Measurements from ENCODE around the gene ARHGAP15. TPM values are rescaled to one million over a fixed set of nuclear protein-coding genes. Genes with fewer than 3 reads are reported as not detected.

Gene ARHGAP15
- total and polyA plus RNA-seq, 4 donors, result 3.8 to 17.9 (median 13.2) TPM

- TF ChIP-seq REST (IDR thresholded peaks at IDR 0.05), result no peak
- no peak for TF ChIP-seq RAD21 (IDR thresholded peaks at IDR 0.05)
- no peak for TF ChIP-seq MAX (IDR thresholded peaks at IDR 0.05)
Measured at GRCh38 chr2:143726151-143726845, 597.1 kb downstream of the ARHGAP15 start (continued).

GRCh38 chr2:143728498-143728897, 599.3 kb downstream of the ARHGAP15 start:
- Histone ChIP-seq H3K27me3 (ENCODE audit: control insufficient read depth in 4 of 4, insufficient read depth in 4 of 4, low read length in 3 of 4) (no peaks in the 10 kb centered on the region), H3K4me3 (ENCODE audit: low read depth in 1 of 3, low read length in 3 of 3) (no peak overlapping the region), H3K4me1 (ENCODE audit: control insufficient read depth in 4 of 4, insufficient read depth in 4 of 4, low read length in 3 of 4) (no peaks in the 10 kb centered on the region), H3K9me3 (ENCODE audit: control insufficient read depth in 4 of 4, low read length in 3 of 4) (no peaks in the 10 kb centered on the region), H3K9ac (ENCODE audit: low read depth in 1 of 2, low read length in 2 of 2) (no peak overlapping the region), H3K36me3 (ENCODE audit: control insufficient read depth in 4 of 4, insufficient read depth in 3 of 4, low read depth in 1 of 4, low read length in 3 of 4) (no peaks in the 10 kb centered on the region), H3K27ac (ENCODE audit: low read depth in 1 of 2, low read length in 2 of 2) (no peak overlapping the region)
- 84% methylated on average over 7 of the region's 7 CpGs for WGBS
- TF ChIP-seq GABPA (IDR thresholded peaks at IDR 0.05 in 1 of 2, conservative IDR thresholded peaks at IDR 0.05 in 1 of 2) (no peak), HNF4G (IDR thresholded peaks at IDR 0.05) (no peak), RAD21 (IDR thresholded peaks at IDR 0.05) (no peak), TAF1 (conservative IDR thresholded peaks at IDR 0.05) (no peak), CTCF (IDR thresholded peaks at IDR 0.05; ENCODE audit: low read depth, low read length, missing input control) (no peak), RXRA (IDR thresholded peaks at IDR 0.05) (no peak), SP1 (IDR thresholded peaks at IDR 0.05) (no peak), FOXA2 (IDR thresholded peaks at IDR 0.05) (no peak), HNF4A (conservative IDR thresholded peaks at IDR 0.05) (no peak), YY1 (IDR thresholded peaks at IDR 0.05) (no peak), ZBTB33 (IDR thresholded peaks at IDR 0.05) (no peak), JUND (IDR thresholded peaks at IDR 0.05) (no peak), EGR1 (IDR thresholded peaks at IDR 0.05; ENCODE audit: low read depth in 2 of 2) (no peak), MAX (IDR thresholded peaks at IDR 0.05) (no peak), FOXA1 (IDR thresholded peaks at IDR 0.05) (no peak), ATF3 (IDR thresholded peaks at IDR 0.05) (no peak), REST (IDR thresholded peaks at IDR 0.05) (no peak), NR2F2 (IDR thresholded peaks at IDR 0.05) (no peak)
- DNase-seq (ENCODE audit: low spot score), result no peak

Data from liver (tissue), 9 donors.